ENCODE results near the gene C20orf144.
"Not testable (repeated sequence)": the region's sequence is repeated elsewhere in the genome, so short reads cannot be mapped to it uniquely, and the experiment has no call there.

GRCh38 chr20:33631910-33632309, 30.2 kb upstream of the C20orf144 start:
- TF ChIP-seq CTCF, POLR2A (IDR thresholded peaks at IDR 0.05): not testable (repeated sequence)

Data from body of pancreas (tissue), 4 donors.